SK-N-MC (cell line): ENCODE results near the gene TERF2IP.

Experiments
- DNase-seq: peaks from one replicate; pipeline ENCODE4 v3.0.0-alpha.2; 2011; ENCODE audit warnings: low read depth, low spot score
- H3K27ac ChIP-seq: fragments of 200-600 bp; sonication (generic); 2 replicates; pipeline ENCODE4 v1.5.1; 2016; ENCODE audit warnings: mixed run types
- H3K36me3 ChIP-seq: fragments of 200-600 bp; sonication (generic); 2 replicates; pipeline ENCODE4 v1.6.1; 2017; ENCODE audit warnings: antibody characterized with exemption, low read length, mixed read lengths; ENCODE audit not compliant: insufficient read depth
- H3K4me3 ChIP-seq: fragments of 200-600 bp; sonication (generic); 2 replicates; pipeline ENCODE4 v1.5.1; 2016
- H3K9ac ChIP-seq: fragments of 200-600 bp; sonication (generic); 2 replicates; pipeline ENCODE4 v1.8.0; 2017; ENCODE audit warnings: mixed run types, mixed read lengths; ENCODE audit not compliant: insufficient read length
- H3K9me3 ChIP-seq: fragments of 200-600 bp; sonication (generic); 2 replicates; pipeline ENCODE4 v1.6.1; 2017; ENCODE audit warnings: low read depth, mild to moderate bottlenecking, antibody characterized with exemption, low read length, moderate library complexity, mixed read lengths
- EZH2 ChIP-seq: fragments of 200-600 bp; sonication (generic); IDR thresholded peaks from one replicate; pipeline ENCODE4 v1.6.1; 2017; ENCODE audit warnings: antibody characterized with exemption
- FOXP2 ChIP-seq: optimal IDR thresholded peaks from 2 replicates; pipeline ENCODE3; 2011; ENCODE audit warnings: mild to moderate bottlenecking, moderate library complexity; ENCODE audit not compliant: insufficient read depth; ENCODE audit errors: extremely low read length, control extremely low read depth
- POLR2AphosphoS5 ChIP-seq: IDR thresholded peaks from 2 replicates; pipeline ENCODE4 v1.6.1; 2012; ENCODE audit warnings: mild to moderate bottlenecking, low read depth, low read length, borderline replicate concordance

TERF2IP gene

GRCh38 chr16:75695708-75696107 is 48.1 kb downstream of the TERF2IP start:
- Histone ChIP-seq H3K9ac (no peak overlapping the region), H3K27ac (no peak overlapping the region), H3K9me3 (no peaks in the 10 kb centered on the region), H3K4me3 (no peak overlapping the region), H3K36me3 (no peaks in the 10 kb centered on the region)
- DNase-seq = no peak
- TF ChIP-seq FOXP2 = no peak
- TF ChIP-seq POLR2AphosphoS5 = no peak
- TF ChIP-seq EZH2 = no peak

GRCh38 chr16:75697571-75697970 is 50.0 kb downstream of the TERF2IP start:
- Histone ChIP-seq H3K4me3 (no peak overlapping the region), H3K27ac (no peak overlapping the region), H3K9me3 (no peaks in the 10 kb centered on the region), H3K36me3 (no peaks in the 10 kb centered on the region), H3K9ac (no peak overlapping the region)
- no peak for DNase-seq
- TF ChIP-seq POLR2AphosphoS5 (no peak), EZH2 (no peak), FOXP2 (no peak)

GRCh38 chr16:75701361-75701760 is 53.8 kb downstream of the TERF2IP start, which contains the start of gene DUXB:
DUXB (minus strand) TSS chr16:75701461; CDS start chr16:75701418, 43 bp downstream.
- Histone ChIP-seq H3K9ac (no peak within 1 kb of the TSS), H3K36me3 (no peaks in the 10 kb centered on the region), H3K9me3 (no peaks in the 10 kb centered on the region), H3K27ac (no peak within 1 kb of the TSS), H3K4me3 (no peak within 1 kb of the TSS)
- DNase-seq = no peak
- TF ChIP-seq POLR2AphosphoS5 (no peak), FOXP2 (no peak), EZH2 (no peak)

- TF ChIP-seq POLR2AphosphoS5 (no peak), EZH2 (no peak), FOXP2 (no peak)
These were observed 54.7 kb downstream of the TERF2IP start for GRCh38 chr16:75702242-75702641.

GRCh38 chr16:75703306-75703705 is 55.7 kb downstream of the TERF2IP start:
- H3K36me3 ChIP-seq = no peaks in the 10 kb centered on the region
- H3K9me3 ChIP-seq = no peaks in the 10 kb centered on the region
- H3K4me3 ChIP-seq = no peak overlapping the region
- H3K27ac ChIP-seq = no peak overlapping the region
- H3K9ac ChIP-seq = no peak overlapping the region
- no peak for DNase-seq
- TF ChIP-seq EZH2 = no peak
- no peak for TF ChIP-seq POLR2AphosphoS5
- no peak for TF ChIP-seq FOXP2

More at GRCh38 chr16:75702242-75702641, 54.7 kb downstream of the TERF2IP start:
- Histone ChIP-seq H3K27ac (no peak overlapping the region), H3K9ac (no peak overlapping the region), H3K9me3 (no peaks in the 10 kb centered on the region), H3K36me3 (no peaks in the 10 kb centered on the region), H3K4me3 (no peak overlapping the region)
- no peak for DNase-seq
